Measurements from ENCODE around the gene OR4M1.
"Not testable (repeated sequence)": the region's sequence is repeated elsewhere in the genome, so short reads cannot be mapped to it uniquely, and the experiment has no call there.

The OR4M1 gene

GRCh38 chr14:19823178-19823577 lies 49.9 kb downstream of the OR4M1 start:
- DNase-seq (ENCODE audit: low spot score), result no peak

- DNase-seq (ENCODE audit: low spot score), result no peak
These were observed 50.5 kb downstream of the OR4M1 start for GRCh38 chr14:19823765-19824164.

DNA sequence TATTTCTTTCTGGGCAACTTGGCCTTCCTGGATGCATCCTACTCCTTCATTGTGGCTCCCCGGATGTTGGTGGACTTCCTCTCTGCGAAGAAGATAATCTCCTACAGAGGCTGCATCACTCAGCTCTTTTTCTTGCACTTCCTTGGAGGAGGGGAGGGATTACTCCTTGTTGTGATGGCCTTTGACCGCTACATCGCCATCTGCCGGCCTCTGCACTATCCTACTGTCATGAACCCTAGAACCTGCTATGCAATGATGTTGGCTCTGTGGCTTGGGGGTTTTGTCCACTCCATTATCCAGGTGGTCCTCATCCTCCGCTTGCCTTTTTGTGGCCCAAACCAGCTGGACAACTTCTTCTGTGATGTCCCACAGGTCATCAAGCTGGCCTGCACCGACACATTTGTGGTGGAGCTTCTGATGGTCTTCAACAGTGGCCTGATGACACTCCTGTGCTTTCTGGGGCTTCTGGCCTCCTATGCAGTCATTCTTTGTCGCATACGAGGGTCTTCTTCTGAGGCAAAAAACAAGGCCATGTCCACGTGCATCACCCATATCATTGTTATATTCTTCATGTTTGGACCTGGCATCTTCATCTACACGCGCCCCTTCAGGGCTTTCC lies 54.4 kb downstream of the OR4M1 start:
- not testable (repeated sequence) for DNase-seq (ENCODE audit: low spot score)

GRCh38 chr14:19828314-19828713 lies 55.0 kb downstream of the OR4M1 start:
- DNase-seq (ENCODE audit: low spot score), result no peak
